ENCODE results near the gene BRD1. TPM values are rescaled to one million over a fixed set of nuclear protein-coding genes. Genes with fewer than 3 reads are reported as not detected.

Gene BRD1
- total and polyA plus RNA-seq, 9 of the 15 experiments (the other 6 are each of a cell fraction or from before 2014, with no cell fraction given): 0.42 to 17.6 (median 5.5) TPM

GRCh38 chr22:49852898-49853894 lies 25.5 kb upstream of the BRD1 start, which contains the start of gene ZBED4 (continued):
- TF ChIP-seq TAF1 (IDR thresholded peaks at IDR 0.05; ENCODE audit: control insufficient read depth, extremely low read depth, insufficient read depth, low read length, severe bottlenecking) (peak; percentile 37), PRPF4 (IDR thresholded peaks at IDR 0.05; ENCODE audit: insufficient read depth, low read depth, low read length, poor library complexity, severe bottlenecking) (peak; percentile 45), RBM14 (IDR thresholded peaks at IDR 0.05; ENCODE audit: borderline replicate concordance, insufficient read depth, low read depth, low read length) (no peak), NR2C2 (CRISPR knock-in tag; IDR thresholded peaks at IDR 0.05) (no peak), NR2C2 (tag; IDR thresholded peaks at IDR 0.05) (peak; percentile 57), EWSR1 (IDR thresholded peaks at IDR 0.05; ENCODE audit: borderline replicate concordance, low read depth, partially characterized antibody) (no peak), ZBTB9 (CRISPR knock-in tag; IDR thresholded peaks at IDR 0.05) (0 out of 2 replicates have a peak, but pooled peaks have one; percentile 47), ZNF57 (CRISPR knock-in tag; IDR thresholded peaks at IDR 0.05) (no peak), ZBTB7A (IDR thresholded peaks at IDR 0.05; ENCODE audit: borderline replicate concordance, control insufficient read depth, low read depth, low read length) (peak; percentile 80; the same call in 1 of the 2 replicates), KLF1 (tag; IDR thresholded peaks at IDR 0.05) (0 out of 2 replicates have a peak, but pooled peaks have one; percentile 38), CUX1 (CRISPR knock-in tag; IDR thresholded peaks at IDR 0.05) (no peak), HMBOX1 (IDR thresholded peaks at IDR 0.05) (no peak), RBFOX2 (IDR thresholded peaks at IDR 0.05; ENCODE audit: low read depth, low read length) (peak; percentile 88), ZNF140 (CRISPR knock-in tag; IDR thresholded peaks at IDR 0.05) (no peak), ZNF589 (CRISPR knock-in tag; IDR thresholded peaks at IDR 0.05; ENCODE audit: low read depth) (no peak), PHF21A (IDR thresholded peaks at IDR 0.05; ENCODE audit: borderline replicate concordance, low read depth) (no peak), ILF3 (IDR thresholded peaks at IDR 0.05; ENCODE audit: borderline replicate concordance) (no peak)

Measured in K562 (cell line).